Mucosa of descending colon (tissue), 3 donors: Measurements from ENCODE around the gene SLC33A1. TPM values are rescaled to one million over a fixed set of nuclear protein-coding genes. Genes with fewer than 3 reads are reported as not detected.

Experiments used
- ATAC-seq: fragments of 200-7000 bp; cut with Tn5 transposase; one replicate; pipeline ENCODE4 v1.9.1; 2020; ENCODE audit warnings: mild to moderate bottlenecking, moderate library complexity
- DNase-seq, 3 donors: peaks; one replicate each; pipeline ENCODE4 v3.0.0-alpha.2; 2020
- H3K36me3 ChIP-seq: fragments of 200-600 bp; one replicate; pipeline ENCODE4 v1.8.0; 2021; ENCODE audit warnings: low read depth, mild to moderate bottlenecking
- H3K4me1 ChIP-seq: fragments of 200-600 bp; one replicate; pipeline ENCODE4 v1.8.0; 2021; ENCODE audit warnings: low read depth, mild to moderate bottlenecking
- H3K4me3 ChIP-seq: fragments of 200-600 bp; one replicate; pipeline ENCODE4 v1.8.0; 2021; ENCODE audit warnings: mild to moderate bottlenecking
- H3K9me3 ChIP-seq: fragments of 200-600 bp; one replicate; pipeline ENCODE4 v1.8.0; 2021; ENCODE audit warnings: mild to moderate bottlenecking
- intact Hi-C, 2 donors: fragments of 100-400 bp; cut with DNase I in 1 of 2; cut with micrococcal nuclease in 1 of 2; formaldehyde crosslinking; loops; one replicate each; pipeline versions ENCODE4 v1.11.0 to v1.11.1; 2022; cut with DNase I, micrococcal nuclease
- total RNA-seq, 3 donors: library from RNA; stranded (reverse); fragmentation: NEBNext Ultra II Directional in 2 of 3; extraction: Animal tissue kit (Norgen Biotek cat#: 25700) in 2 of 3; gene quantifications; one replicate each; pipeline versions ENCODE4 v1.2.1 to v1.2.4, GENCODE V29; 2021 to 2023
- TF ChIP-seq, protein P1 (sequence below): fragments of 200-600 bp; IDR thresholded peaks from one replicate; pipeline ENCODE4 v1.8.0; 2022; ENCODE audit warnings: antibody characterized with exemption, mild to moderate bottlenecking
- donor health status: DM: no; HTN: no; CAD: no; lungs with moderate emphysema.
- donor health status: DM: no; HTN: no; CAD: no.
- donor health status: DM: no; HTN: yes; CAD: no.

Gene SLC33A1
- total RNA-seq, 3 donors from 2014 or later, result 25.8 to 31.0 (median 27.8) TPM

DNA sequence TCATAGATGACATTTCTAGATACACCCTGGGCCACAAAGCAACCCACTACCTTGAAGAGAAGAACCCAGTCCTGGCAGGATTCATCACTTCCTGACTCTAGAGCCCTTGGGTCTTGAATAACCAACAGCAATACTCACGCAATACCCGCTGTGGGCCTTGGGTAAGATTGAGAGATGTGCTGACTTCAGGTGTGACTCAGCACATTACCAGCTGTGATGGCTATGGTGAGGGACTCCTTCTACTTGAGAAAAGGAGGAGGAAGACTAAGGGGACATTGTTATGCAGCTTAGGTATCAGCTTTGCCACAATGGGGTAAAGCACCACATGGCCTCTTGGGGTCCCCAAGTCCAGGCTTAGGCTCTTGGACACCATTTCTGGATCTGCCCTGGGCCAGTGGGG lies 63.0 kb downstream of the SLC33A1 start:
- ATAC-seq (no peak), DNase-seq (no peak)
- H3K4me1 ChIP-seq, result no peaks in the 10 kb centered on the region
- no peaks in the 10 kb centered on the region for H3K9me3 ChIP-seq
- intact Hi-C loops, result no loop called here
- H3K4me3 ChIP-seq, result no peak overlapping the region
- TF ChIP-seq, protein P1, sequence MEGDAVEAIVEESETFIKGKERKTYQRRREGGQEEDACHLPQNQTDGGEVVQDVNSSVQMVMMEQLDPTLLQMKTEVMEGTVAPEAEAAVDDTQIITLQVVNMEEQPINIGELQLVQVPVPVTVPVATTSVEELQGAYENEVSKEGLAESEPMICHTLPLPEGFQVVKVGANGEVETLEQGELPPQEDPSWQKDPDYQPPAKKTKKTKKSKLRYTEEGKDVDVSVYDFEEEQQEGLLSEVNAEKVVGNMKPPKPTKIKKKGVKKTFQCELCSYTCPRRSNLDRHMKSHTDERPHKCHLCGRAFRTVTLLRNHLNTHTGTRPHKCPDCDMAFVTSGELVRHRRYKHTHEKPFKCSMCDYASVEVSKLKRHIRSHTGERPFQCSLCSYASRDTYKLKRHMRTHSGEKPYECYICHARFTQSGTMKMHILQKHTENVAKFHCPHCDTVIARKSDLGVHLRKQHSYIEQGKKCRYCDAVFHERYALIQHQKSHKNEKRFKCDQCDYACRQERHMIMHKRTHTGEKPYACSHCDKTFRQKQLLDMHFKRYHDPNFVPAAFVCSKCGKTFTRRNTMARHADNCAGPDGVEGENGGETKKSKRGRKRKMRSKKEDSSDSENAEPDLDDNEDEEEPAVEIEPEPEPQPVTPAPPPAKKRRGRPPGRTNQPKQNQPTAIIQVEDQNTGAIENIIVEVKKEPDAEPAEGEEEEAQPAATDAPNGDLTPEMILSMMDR, result no peak
- no peaks in the 10 kb centered on the region for H3K36me3 ChIP-seq

DNA sequence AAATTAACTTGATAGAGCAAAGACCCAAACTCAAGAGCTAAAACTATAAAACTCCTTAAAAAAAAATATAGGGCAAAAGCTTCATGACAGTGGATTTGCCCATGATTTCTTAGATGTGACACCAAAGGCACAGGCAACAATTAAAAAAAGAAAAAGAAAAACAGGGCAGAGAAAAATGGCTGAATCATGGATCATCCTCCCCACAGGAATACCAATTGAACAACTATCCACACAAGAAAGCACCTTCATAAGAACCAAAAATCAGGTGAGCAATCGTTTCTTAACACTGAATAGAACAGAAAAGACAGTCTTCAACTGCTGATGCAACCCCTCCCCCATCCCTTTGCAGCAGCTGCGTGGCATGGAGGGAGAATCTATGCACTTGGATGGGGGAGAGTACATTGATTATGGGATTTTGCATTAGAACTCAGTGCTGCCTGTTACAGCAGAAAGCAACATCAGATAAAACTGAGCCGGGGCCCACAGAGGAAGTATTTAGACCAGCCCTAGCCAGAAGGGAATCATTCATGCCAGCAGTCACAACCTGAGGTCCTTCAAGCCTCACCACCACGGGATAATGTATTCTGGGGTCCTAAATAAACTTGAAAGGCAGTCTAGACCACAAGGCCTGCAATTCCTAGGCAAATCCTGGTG lies 63.8 kb downstream of the SLC33A1 start:
- TF ChIP-seq, protein P1, result no peak
- H3K9me3 ChIP-seq, result no peaks in the 10 kb centered on the region
- no peak overlapping the region for H3K4me3 ChIP-seq
- no peaks in the 10 kb centered on the region for H3K36me3 ChIP-seq
- intact Hi-C loops, result no loop called here
- DNase-seq (no peak), ATAC-seq (no peak)
- no peaks in the 10 kb centered on the region for H3K4me1 ChIP-seq

DNA sequence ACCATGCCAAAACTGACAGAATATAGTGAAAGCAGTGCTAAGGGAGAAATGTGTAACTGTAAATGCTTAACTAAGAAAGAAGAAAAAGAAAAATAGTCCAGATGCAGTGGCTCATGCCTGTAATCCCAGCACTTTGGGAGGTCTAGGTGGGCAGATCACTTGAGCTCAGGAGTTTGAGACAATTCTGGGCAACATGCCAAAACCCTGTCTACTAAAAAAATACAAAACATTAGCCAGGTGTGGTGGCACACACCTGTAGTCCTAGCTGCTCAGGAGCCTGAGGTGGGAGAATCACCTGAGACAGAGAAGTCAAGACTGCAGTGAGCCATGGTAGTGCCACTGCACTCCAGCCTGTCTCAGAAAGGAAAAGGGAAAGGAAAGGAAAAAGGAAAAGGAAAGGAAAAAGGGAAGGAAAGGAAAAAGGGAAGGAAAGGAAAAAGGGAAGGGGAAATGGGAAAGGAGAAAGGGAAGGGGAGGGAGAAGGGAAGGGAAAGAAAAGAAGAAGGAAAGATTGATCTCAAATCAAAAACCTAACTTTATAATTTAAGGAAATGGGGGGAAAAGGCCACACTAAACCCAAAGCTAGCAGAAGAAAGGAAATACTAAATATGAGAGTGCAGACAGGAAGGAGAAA lies 68.4 kb downstream of the SLC33A1 start:
- H3K4me1 ChIP-seq, result no peaks in the 10 kb centered on the region
- ATAC-seq (no peak), DNase-seq (no peak)
- H3K4me3 ChIP-seq, result no peak overlapping the region
- H3K36me3 ChIP-seq, result no peaks in the 10 kb centered on the region
- TF ChIP-seq, protein P1, result no peak
- intact Hi-C loops, result no loop called here
- H3K9me3 ChIP-seq, result peaks cover 11% of the 10 kb centered on the region

DNA sequence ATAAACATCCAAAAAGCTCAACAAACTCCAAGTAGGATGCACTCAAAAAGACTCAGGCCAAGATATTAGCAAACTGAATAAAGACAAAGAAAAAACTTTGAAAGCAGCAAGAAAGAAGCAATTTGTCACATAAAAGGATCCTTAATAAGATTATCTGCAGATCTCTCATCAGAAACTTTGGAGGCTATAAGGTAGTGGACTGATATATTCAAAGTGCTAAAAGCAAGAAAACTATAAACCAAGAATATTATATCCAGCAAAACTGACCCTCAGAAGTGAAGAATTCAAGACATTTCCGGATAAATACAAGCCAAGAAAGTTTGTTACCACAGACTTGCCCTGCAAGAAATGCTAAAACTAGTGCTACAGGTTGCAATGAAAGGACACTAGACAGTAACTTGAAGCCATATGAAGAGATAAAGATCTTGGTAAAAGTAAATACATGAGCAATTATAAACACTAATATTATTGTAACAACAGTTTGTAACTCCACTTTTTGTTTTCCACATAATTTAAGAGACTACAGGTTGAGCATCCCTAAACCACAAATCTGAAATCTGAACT lies 71.8 kb downstream of the SLC33A1 start:
- ATAC-seq (no peak), DNase-seq (no peak)
- intact Hi-C loops, result no loop called here
- no peak overlapping the region for H3K4me3 ChIP-seq
- TF ChIP-seq, protein P1, result no peak
- H3K36me3 ChIP-seq, result no peaks in the 10 kb centered on the region
- no peaks in the 10 kb centered on the region for H3K4me1 ChIP-seq
- H3K9me3 ChIP-seq, result peaks cover 11% of the 10 kb centered on the region

DNA sequence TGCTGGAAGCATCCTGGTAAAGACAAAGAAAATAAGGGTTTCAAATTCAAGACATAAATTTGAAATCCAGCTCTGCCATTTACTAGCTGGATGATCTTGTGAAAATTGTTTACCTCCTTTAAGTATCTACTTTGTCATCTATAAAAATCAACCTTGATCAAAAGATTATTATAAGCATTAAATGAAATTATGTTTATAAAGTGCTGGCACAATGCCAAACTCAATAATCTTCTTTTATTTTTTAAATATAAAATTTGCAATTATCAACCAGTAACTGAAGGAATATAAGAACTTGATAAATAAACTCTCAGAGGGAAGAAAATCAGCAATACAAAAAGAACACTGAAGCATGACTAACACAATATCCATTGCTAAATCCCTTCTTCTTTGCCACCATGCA lies 73.9 kb downstream of the SLC33A1 start:
- DNase-seq (no peak), ATAC-seq (no peak)
- Histone ChIP-seq H3K4me1 (no peaks in the 10 kb centered on the region), H3K9me3 (peaks cover 11% of the 10 kb centered on the region), H3K4me3 (no peak overlapping the region), H3K36me3 (no peaks in the 10 kb centered on the region)
- intact Hi-C loops, result no loop called here
- TF ChIP-seq, protein P1, result no peak
